Neutrophil (primary cell): Measurements from ENCODE around the gene CETN1.

ENCODE experiments used
- H3K27ac ChIP-seq: fragments of 200-600 bp; sonication (generic); 2 replicates; pipeline ENCODE4 v1.5.1; 2016; ENCODE audit warnings: mild to moderate bottlenecking, moderate library complexity
- H3K27me3 ChIP-seq: fragments of 200-600 bp; sonication (generic); 2 replicates; pipeline ENCODE4 v1.6.0; 2016; ENCODE audit warnings: mild to moderate bottlenecking
- H3K36me3 ChIP-seq: fragments of 200-600 bp; sonication (generic); 2 replicates; pipeline ENCODE4 v1.5.1; 2017
- H3K4me1 ChIP-seq, 2 experiments: fragments of 200-600 bp in 1 of 2; sonication (generic) in 1 of 2; 1 replicate in 1 of 2; 2 replicates in 1 of 2; pipeline versions ENCODE4 v1.5.1 to v1.6.1; 2013 to 2016; ENCODE audit warnings: low read depth in 1 of 2, low read length in 1 of 2, mild to moderate bottlenecking in 1 of 2, moderate library complexity in 1 of 2; ENCODE audit not compliant: control insufficient read depth in 1 of 2, insufficient read depth in 1 of 2
- H3K4me3 ChIP-seq, 2 experiments: fragments of 200-600 bp in 1 of 2; sonication (generic) in 1 of 2; 1 replicate in 1 of 2; 2 replicates in 1 of 2; pipeline ENCODE4 v1.5.1; 2013 to 2016; ENCODE audit warnings: low read depth in 1 of 2, low read length in 1 of 2, mild to moderate bottlenecking in 1 of 2, moderate library complexity in 1 of 2
- H3K9me3 ChIP-seq: fragments of 200-600 bp; sonication (generic); 2 replicates; pipeline ENCODE4 v1.5.1; 2016
- CTCF ChIP-seq: fragments of 200-600 bp; sonication (generic); IDR thresholded peaks from 2 replicates; pipeline ENCODE4 v1.5.1; 2016; ENCODE audit warnings: antibody characterized with exemption

Gene CETN1

GRCh38 chr18:607930-608329 lies 27.8 kb downstream of the CETN1 start:
- H3K27me3 ChIP-seq, result peaks cover 9% of the 10 kb centered on the region
- H3K36me3 ChIP-seq, result no peaks in the 10 kb centered on the region
- no peak overlapping the region for H3K4me3 ChIP-seq
- H3K27ac ChIP-seq, result no peak overlapping the region
- H3K4me1 ChIP-seq, result no peaks in the 10 kb centered on the region
- no peaks in the 10 kb centered on the region for H3K9me3 ChIP-seq
- TF ChIP-seq CTCF, result no peak

DNA sequence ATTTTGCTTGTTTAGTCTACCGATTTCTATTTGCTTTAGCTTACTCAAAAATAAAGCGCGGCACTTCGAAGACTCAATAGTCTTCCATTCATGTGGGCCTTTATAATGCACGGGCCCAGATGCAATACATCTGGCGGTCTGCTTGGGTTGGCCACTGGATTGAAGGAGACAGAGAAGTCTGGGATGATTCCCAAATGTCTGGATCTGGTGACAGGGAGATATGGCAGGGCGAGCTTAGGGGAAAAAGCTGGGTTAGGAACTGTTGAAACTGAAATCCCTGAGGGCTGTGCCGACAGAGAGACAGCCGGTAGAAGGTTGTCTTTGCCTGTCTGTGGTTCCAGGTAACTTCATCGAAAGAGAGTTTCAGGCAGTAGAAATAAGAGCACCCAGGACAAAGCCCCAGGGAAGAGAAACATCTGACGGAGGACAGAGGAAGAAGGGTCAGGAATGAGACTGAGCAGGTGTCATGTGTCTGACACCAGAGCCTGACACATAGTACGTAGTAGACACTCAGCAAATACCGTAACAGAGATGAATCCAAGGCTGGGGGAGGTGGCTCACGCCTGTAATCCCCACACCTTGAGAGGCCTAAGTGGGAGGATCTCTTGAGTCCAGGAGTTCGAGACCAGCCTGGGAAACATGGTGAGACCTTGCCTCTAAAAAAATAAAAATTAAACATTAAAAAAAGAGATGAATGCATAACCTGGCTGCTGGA lies 30.2 kb downstream of the CETN1 start:
- no peak for TF ChIP-seq CTCF
- Histone ChIP-seq H3K27ac (no peak overlapping the region), H3K4me3 (no peak overlapping the region), H3K27me3 (no peaks in the 10 kb centered on the region), H3K9me3 (no peaks in the 10 kb centered on the region), H3K4me1 (no peaks in the 10 kb centered on the region), H3K36me3 (no peaks in the 10 kb centered on the region)

- H3K27ac ChIP-seq, result no peak overlapping the region
- H3K36me3 ChIP-seq, result no peaks in the 10 kb centered on the region
- TF ChIP-seq CTCF, result no peak
- no peaks in the 10 kb centered on the region for H3K4me1 ChIP-seq
- no peak overlapping the region for H3K4me3 ChIP-seq
- H3K27me3 ChIP-seq, result no peaks in the 10 kb centered on the region
- no peaks in the 10 kb centered on the region for H3K9me3 ChIP-seq
These were observed 32.0 kb downstream of the CETN1 start for GRCh38 chr18:612156-612555.

- H3K27me3 ChIP-seq, result no peaks in the 10 kb centered on the region
- H3K4me1 ChIP-seq, result no peaks in the 10 kb centered on the region
- no peaks in the 10 kb centered on the region for H3K9me3 ChIP-seq
- H3K36me3 ChIP-seq, result no peaks in the 10 kb centered on the region
- no peak overlapping the region for H3K27ac ChIP-seq
- TF ChIP-seq CTCF, result no peak
- no peak overlapping the region for H3K4me3 ChIP-seq
These were observed 34.0 kb downstream of the CETN1 start for GRCh38 chr18:614193-614592.

DNA sequence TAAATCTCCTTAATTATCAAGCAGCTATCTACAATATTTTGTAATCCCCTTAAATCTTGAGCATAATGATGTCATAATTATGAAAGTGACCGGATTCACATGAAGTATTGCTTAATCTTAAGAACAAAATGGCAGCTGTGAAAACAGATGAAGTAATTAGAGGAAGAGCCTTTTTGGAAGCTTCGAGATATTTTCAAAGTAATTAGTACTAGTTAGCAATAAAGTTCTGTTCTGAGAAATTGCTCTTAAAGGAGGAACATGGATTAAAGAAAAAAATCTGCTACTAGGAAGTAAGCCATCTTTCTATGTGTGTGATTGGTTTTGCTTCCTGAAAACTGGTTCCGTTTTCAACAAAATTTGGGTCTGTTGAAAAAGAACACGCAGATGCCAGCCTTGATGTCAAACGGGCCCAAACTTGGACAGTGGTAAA lies 34.9 kb downstream of the CETN1 start:
- Histone ChIP-seq H3K4me3 (no peak overlapping the region), H3K9me3 (no peaks in the 10 kb centered on the region), H3K27me3 (no peaks in the 10 kb centered on the region), H3K4me1 (no peaks in the 10 kb centered on the region), H3K27ac (no peak overlapping the region), H3K36me3 (no peaks in the 10 kb centered on the region)
- TF ChIP-seq CTCF, result no peak
